Hepatocyte (in vitro differentiated cells): ENCODE results near the gene SERPING1.

ENCODE experiments used
- CTCF ChIP-seq: fragments of 200-600 bp; sonication (generic); IDR thresholded peaks from 2 replicates; pipeline ENCODE4 v1.5.1; 2016; ENCODE audit warnings: antibody characterized with exemption, mild to moderate bottlenecking; ENCODE audit not compliant: poor library complexity
- EZH2 ChIP-seq: fragments of 200-600 bp; sonication (generic); IDR thresholded peaks from 2 replicates; pipeline ENCODE4 v1.6.1; 2016; ENCODE audit warnings: antibody characterized with exemption, mild to moderate bottlenecking, borderline replicate concordance
- EZH2phosphoT487 ChIP-seq: fragments of 200-600 bp; sonication (generic); IDR thresholded peaks from one replicate; pipeline ENCODE4 v1.6.1; 2018; ENCODE audit warnings: antibody characterized with exemption, mild to moderate bottlenecking, low read depth, moderate library complexity; ENCODE audit not compliant: unreplicated experiment, severe bottlenecking

DNA sequence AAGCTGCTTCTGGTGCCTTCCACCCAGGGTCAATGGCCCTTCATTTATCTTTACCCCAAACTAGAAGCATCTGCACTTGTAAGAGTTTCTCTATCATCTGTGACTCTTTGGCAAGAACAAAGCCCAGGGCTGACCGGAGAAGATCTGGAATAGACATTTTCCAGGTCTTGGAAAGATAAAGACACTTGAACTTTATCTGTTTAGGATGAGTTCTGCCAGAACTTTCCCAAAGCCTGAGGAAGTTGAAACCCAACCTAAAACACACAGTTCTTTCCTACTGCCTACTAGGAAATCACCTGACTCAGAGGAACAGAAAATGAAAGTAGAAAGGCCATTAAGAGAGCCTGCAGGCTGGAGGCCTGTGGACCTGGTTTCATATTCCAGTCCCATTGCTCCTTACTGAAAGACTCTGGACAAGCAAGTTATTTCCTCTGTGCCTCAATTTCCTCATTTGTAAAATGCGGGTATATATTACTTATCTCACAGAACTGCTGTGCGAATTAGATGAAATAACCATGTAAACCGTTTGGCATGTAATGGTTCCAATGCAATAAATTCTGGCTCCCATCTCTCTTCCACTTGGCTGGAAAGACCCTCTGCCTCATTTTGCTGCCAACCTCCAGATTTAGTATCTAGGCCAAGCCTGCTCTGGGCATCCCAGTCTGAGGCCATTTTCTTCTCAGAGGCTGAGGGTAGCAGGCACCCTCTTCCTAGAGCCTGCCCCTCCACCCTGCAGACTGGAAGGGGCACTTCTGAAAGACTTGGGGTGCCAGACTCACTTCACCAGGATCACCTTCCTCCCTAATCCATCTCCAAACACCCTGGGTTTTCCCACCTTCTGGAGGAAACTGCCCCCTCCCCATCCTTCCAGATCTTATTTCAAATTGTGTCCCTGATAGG lies 31.2 kb upstream of the SERPING1 start:
- TF ChIP-seq CTCF (no peak), EZH2phosphoT487 (no peak), EZH2 (no peak)
